Measurements from ENCODE around the gene SPI1.

Gene SPI1

GRCh38 chr11:47415949-47416472, 37.7 kb upstream of the SPI1 start:
- DNase-seq (ENCODE audit: low read depth) = no peak
- H3K4me3 ChIP-seq (ENCODE audit: low read depth, low read length) = no peak overlapping the region
- no peak for TF ChIP-seq CTCF (IDR thresholded peaks at IDR 0.05; ENCODE audit: low read depth, low read length)
- no peak for TF ChIP-seq MYC (IDR thresholded peaks at IDR 0.05; ENCODE audit: low read depth, low read length)
- TF ChIP-seq, protein P1, sequence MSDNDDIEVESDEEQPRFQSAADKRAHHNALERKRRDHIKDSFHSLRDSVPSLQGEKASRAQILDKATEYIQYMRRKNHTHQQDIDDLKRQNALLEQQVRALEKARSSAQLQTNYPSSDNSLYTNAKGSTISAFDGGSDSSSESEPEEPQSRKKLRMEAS (IDR thresholded peaks at IDR 0.05; ENCODE audit: low read depth, low read length) = no peak

DNA sequence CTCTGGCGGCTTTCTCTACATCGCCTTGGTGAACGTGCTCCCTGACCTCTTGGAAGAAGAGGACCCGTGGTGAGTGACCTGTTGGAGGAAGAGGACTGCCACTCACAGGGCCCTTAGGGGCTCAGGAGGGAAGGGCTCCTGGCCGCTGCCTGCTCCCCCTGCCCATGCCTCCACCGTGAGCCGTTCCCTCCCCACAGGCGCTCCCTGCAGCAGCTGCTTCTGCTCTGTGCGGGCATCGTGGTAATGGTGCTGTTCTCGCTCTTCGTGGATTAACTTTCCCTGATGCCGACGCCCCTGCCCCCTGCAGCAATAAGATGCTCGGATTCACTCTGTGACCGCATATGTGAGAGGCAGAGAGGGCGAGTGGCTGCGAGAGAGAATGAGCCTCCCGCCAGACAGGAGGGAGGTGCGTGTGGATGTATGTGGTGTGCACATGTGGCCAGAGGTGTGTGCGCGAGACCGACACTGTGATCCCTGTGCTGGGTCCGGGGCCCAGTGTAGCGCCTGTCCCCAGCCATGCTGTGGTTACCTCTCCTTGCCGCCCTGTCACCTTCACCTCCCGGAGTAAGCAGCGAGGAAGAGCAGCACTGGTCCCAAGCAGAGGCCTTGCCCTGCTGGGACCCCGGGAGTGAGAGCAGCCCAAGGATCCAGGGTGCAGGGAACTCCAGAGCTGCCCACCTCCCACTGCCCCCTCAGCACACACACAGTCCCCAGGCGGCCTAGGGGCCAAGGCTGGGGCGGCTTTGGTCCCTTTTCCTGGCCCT, 36.9 kb upstream of the SPI1 start:
- TF ChIP-seq MYC (IDR thresholded peaks at IDR 0.05; ENCODE audit: low read depth, low read length) (no peak), POLR2A (IDR thresholded peaks at IDR 0.05; ENCODE audit: extremely low read depth, insufficient read length) (no peak), CTCF (IDR thresholded peaks at IDR 0.05; ENCODE audit: low read depth, low read length) (no peak)
- TF ChIP-seq, protein P1 (IDR thresholded peaks at IDR 0.05; ENCODE audit: low read depth, low read length) = no peak
- no peak overlapping the region for H3K4me3 ChIP-seq (ENCODE audit: low read depth, low read length)
- no peak for DNase-seq (ENCODE audit: low read depth)

- H3K4me3 ChIP-seq (ENCODE audit: low read depth, low read length) = no peak overlapping the region
- TF ChIP-seq MYC (IDR thresholded peaks at IDR 0.05; ENCODE audit: low read depth, low read length) (no peak), POLR2A (IDR thresholded peaks at IDR 0.05; ENCODE audit: extremely low read depth, insufficient read length) (no peak), CTCF (IDR thresholded peaks at IDR 0.05; ENCODE audit: low read depth, low read length) (no peak)
- TF ChIP-seq, protein P1 (IDR thresholded peaks at IDR 0.05; ENCODE audit: low read depth, low read length) = no peak
- DNase-seq (ENCODE audit: low read depth) = no peak
Measured at GRCh38 chr11:47414685-47415070, 36.3 kb upstream of the SPI1 start.

- H3K4me3 ChIP-seq (ENCODE audit: low read depth, low read length) = no peak overlapping the region
- no peak for TF ChIP-seq MYC (IDR thresholded peaks at IDR 0.05; ENCODE audit: low read depth, low read length)
- no peak for TF ChIP-seq CTCF (IDR thresholded peaks at IDR 0.05; ENCODE audit: low read depth, low read length)
- TF ChIP-seq, protein P1 (IDR thresholded peaks at IDR 0.05; ENCODE audit: low read depth, low read length) = no peak
- no peak for TF ChIP-seq POLR2A (IDR thresholded peaks at IDR 0.05; ENCODE audit: extremely low read depth, insufficient read length)
- no peak for DNase-seq (ENCODE audit: low read depth)
Measured at GRCh38 chr11:47413908-47414684, 35.7 kb upstream of the SPI1 start.

DNA sequence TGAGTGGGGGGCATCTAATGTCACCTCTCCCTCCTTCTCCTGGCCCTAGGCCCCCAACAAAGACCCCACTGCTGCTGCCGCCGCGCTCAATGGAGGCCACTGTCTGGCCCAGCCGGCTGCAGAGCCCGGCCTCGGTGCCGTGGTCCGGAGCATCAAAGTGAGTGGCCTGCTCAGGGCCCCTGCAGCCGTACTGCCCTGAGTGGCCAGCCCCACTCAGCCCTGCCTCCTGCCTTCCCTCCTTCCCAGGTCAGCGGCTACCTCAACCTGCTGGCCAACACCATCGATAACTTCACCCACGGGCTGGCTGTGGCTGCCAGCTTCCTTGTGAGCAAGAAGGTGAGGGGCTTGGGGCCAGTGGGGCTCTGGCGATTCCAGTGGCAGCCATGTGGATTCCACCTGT, 35.0 kb upstream of the SPI1 start:
- H3K4me3 ChIP-seq (ENCODE audit: low read depth, low read length) = no peak overlapping the region
- TF ChIP-seq MYC (IDR thresholded peaks at IDR 0.05; ENCODE audit: low read depth, low read length) (no peak), POLR2A (IDR thresholded peaks at IDR 0.05; ENCODE audit: extremely low read depth, insufficient read length) (no peak), CTCF (IDR thresholded peaks at IDR 0.05; ENCODE audit: low read depth, low read length) (no peak)
- TF ChIP-seq, protein P1 (IDR thresholded peaks at IDR 0.05; ENCODE audit: low read depth, low read length) = no peak
- no peak for DNase-seq (ENCODE audit: low read depth)
